OCI-LY7 (cell line): ENCODE results near the gene RPS16. TPM values are rescaled to one million over a fixed set of nuclear protein-coding genes. Genes with fewer than 3 reads are reported as not detected.

Experiments
- BruUV-seq: library from RNA; stranded (reverse); fragments of 400-500 nt; replicated peaks from 2 replicates; lab custom pipeline; 2021; lab: Mats Ljungman, UMichigan
- CTCF ChIA-PET: fragments of 300-600 bp; sonication (Branson Sonifier 250); formaldehyde crosslinking; loops from one replicate; lab custom pipeline; 2022; ENCODE audit warnings: antibody characterized with exemption; ENCODE audit not compliant: unreplicated experiment; lab: Charles Lee
- POLR2A ChIA-PET: fragments of 300-600 bp; sonication (Branson Sonifier 250); formaldehyde crosslinking; loops from one replicate; lab custom pipeline; 2022; ENCODE audit warnings: antibody characterized with exemption; lab: Charles Lee
- DNase-seq: peaks from one replicate; pipeline ENCODE4 v3.0.0-alpha.2; 2015; ENCODE audit warnings: low spot score
- H2AFZ ChIP-seq: fragments of 200-600 bp; sonication (generic), shearing (Covaris generic); 2 replicates; pipeline ENCODE4 v1.6.1; 2014; ENCODE audit warnings: mild to moderate bottlenecking, antibody characterized with exemption, low read length, moderate library complexity
- H3K27ac ChIP-seq: fragments of 200-600 bp; sonication (generic); 2 replicates; pipeline ENCODE4 v1.5.1; 2014; ENCODE audit warnings: mixed run types, low read depth, mild to moderate bottlenecking, moderate library complexity, low read length, inconsistent platforms; ENCODE audit not compliant: poor library complexity, severe bottlenecking
- H3K36me3 ChIP-seq: fragments of 200-600 bp; sonication (generic); 2 replicates; pipeline ENCODE4 v1.6.1; 2014; ENCODE audit warnings: mild to moderate bottlenecking, antibody characterized with exemption, low read length, moderate library complexity, mixed read lengths; ENCODE audit not compliant: insufficient read depth
- H3K4me1 ChIP-seq: fragments of 200-600 bp; sonication (generic); 2 replicates; pipeline ENCODE4 v1.5.1; 2014; ENCODE audit warnings: mild to moderate bottlenecking, low read length; ENCODE audit not compliant: insufficient read depth, poor library complexity, severe bottlenecking
- H3K4me2 ChIP-seq: fragments of 200-600 bp; sonication (generic); 2 replicates; pipeline ENCODE4 v1.6.1; 2014; ENCODE audit warnings: mild to moderate bottlenecking, low read length
- H3K4me3 ChIP-seq: fragments of 200-600 bp; sonication (generic); 2 replicates; pipeline ENCODE4 v1.5.1; 2014; ENCODE audit warnings: mild to moderate bottlenecking, low read depth, low read length; ENCODE audit not compliant: poor library complexity, severe bottlenecking
- H3K79me2 ChIP-seq: fragments of 200-600 bp; sonication (generic); 2 replicates; pipeline ENCODE4 v1.6.1; 2016; ENCODE audit warnings: low read depth, mild to moderate bottlenecking, low read length, moderate library complexity, mixed read lengths; ENCODE audit not compliant: insufficient read depth
- H3K9me2 ChIP-seq: fragments of 200-600 bp; sonication (generic); 2 replicates; pipeline ENCODE4 v1.6.1; 2016; ENCODE audit warnings: mild to moderate bottlenecking, low read length, mixed read lengths; ENCODE audit not compliant: insufficient read depth
- H3K9me3 ChIP-seq: fragments of 200-600 bp; sonication (generic); 2 replicates; pipeline ENCODE4 v1.6.1; 2014; ENCODE audit warnings: mild to moderate bottlenecking, mixed run types, low read length, mixed read lengths
- H4K20me1 ChIP-seq: fragments of 200-600 bp; sonication (generic); 2 replicates; pipeline ENCODE4 v1.6.1; 2014; ENCODE audit warnings: mild to moderate bottlenecking, antibody characterized with exemption, low read length, moderate library complexity, mixed read lengths; ENCODE audit not compliant: insufficient read depth
- CTCF ChIP-seq: fragments of 200-600 bp; sonication (generic); conservative IDR thresholded peaks from 2 replicates; pipeline ENCODE4 v1.5.1; 2014; ENCODE audit warnings: mild to moderate bottlenecking, antibody characterized with exemption, low read length, moderate library complexity, mixed read lengths
- EZH2phosphoT487 ChIP-seq: fragments of 200-600 bp; sonication (generic); IDR thresholded peaks from 2 replicates; pipeline ENCODE4 v1.6.1; 2018; ENCODE audit warnings: low read depth, borderline replicate concordance, mild to moderate bottlenecking, mixed run types, antibody characterized with exemption, low read length, moderate library complexity, mixed read lengths
- intact Hi-C: fragments of 100-400 bp; cut with micrococcal nuclease; formaldehyde crosslinking; loops from one replicate; pipeline ENCODE4 v1.10.0; 2022; ENCODE audit not compliant: unreplicated experiment
- total RNA-seq, 2 experiments: library from RNA; depleted of rRNA in 1 of 2; stranded (reverse); fragments of >200 nt in 1 of 2; shearing (Covaris generic) in 1 of 2; gene quantifications; 2 replicates each; pipeline ENCODE4 v1.2.3, GENCODE V29; 2014 to 2022

The RPS16 gene
- total RNA-seq, 2 experiments from 2014 or later = 634 to 3,661 TPM

DNA sequence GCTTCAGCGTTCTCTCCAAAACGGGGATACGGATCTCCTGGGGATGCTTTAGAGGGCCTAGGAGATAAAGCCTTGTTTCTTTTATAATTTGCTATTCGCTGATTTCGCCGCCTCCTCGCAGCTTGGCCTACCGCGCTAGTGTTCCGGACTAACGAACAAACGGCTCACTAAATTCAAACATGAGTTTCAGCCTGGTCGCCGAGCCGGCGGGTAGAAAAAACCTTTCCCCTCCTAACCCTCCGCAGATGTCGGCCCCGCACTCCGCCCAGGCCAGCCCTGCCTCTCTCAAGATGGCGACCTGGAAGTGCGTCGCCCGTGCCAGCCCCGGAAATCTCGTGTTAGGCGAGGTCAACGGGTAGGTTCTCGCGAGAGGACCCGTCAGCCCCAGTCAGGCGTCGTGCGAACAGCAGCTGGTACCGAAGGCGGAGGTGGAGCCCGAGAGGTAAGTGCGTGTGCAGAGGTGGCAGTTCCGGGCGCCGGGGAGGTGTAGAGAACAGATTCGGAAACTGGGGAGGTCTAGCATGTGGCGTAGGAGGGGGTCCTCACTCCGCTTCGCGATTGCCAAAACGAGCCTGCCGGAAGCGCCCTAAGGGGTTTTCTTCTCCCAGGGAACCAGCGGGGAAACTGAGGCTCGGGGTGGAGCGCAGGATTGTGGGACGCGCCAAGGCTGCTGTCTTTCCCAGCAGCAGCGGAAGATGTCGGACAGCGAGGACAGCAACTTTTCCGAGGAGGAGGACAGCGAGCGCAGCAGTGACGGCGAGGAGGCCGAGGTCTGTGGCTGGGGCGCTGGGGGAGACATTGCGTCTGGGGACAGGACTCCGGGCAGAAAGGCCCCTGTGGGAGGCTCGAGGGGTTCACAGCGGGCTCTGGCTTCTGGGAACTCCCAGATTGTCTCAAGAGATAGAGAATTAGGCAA, 9.7 kb upstream of the RPS16 start, which contains the start of gene SUPT5H:
Gene SUPT5H, plus strand, starts transcription at position 387 of the 916 bp plus-strand sequence. Its CDS starts 309 bp downstream, at position 696.
- ChIA-PET POLR2A (interaction anchor here (0.7 to 4.0 kb wide), 4 partner anchors 10 to 107 kb away, joined by 3 to 15 read pairs (median 4); partner anchors contain the start of genes MED29, PAF1 and RPS16), CTCF (no interaction called here)

GRCh38 chr19:39444598-39445195, 8.9 kb upstream of the RPS16 start:
- peak overlapping the region; percentile 86 for H3K27ac ChIP-seq
- 0 out of 2 replicates have a peak, but pooled peaks cover 7% of the 10 kb centered on the region for H4K20me1 ChIP-seq
- H3K4me2 ChIP-seq = peak overlapping the region; percentile 92
- intact Hi-C loops = loop anchor here (1.0 kb wide), 1 partner anchor 36 kb away; the partner anchor contains the start of gene TIMM50
- POLR2A ChIA-PET = interaction anchor here (0.6 to 4.0 kb wide), 5 partner anchors 9 to 1126 kb away, joined by 3 to 15 read pairs (median 4); partner anchors contain the start of genes MED29, PAF1 and RPS16
- H3K4me3 ChIP-seq = peak overlapping the region; percentile 92
- peak overlapping the region; percentile 23; the same call in 1 of the 2 replicates for H2AFZ ChIP-seq
- TF ChIP-seq CTCF = no peak
- no peak for TF ChIP-seq EZH2phosphoT487
- peaks cover 56% of the 10 kb centered on the region for H3K4me1 ChIP-seq
- BruUV-seq = TSS peak; percentile 100
- H3K36me3 ChIP-seq = peaks cover 26% of the 10 kb centered on the region
- H3K9me3 ChIP-seq = no peaks in the 10 kb centered on the region
- peaks cover 52% of the 10 kb centered on the region for H3K79me2 ChIP-seq
- CTCF ChIA-PET = no interaction called here
- no peaks in the 10 kb centered on the region for H3K9me2 ChIP-seq
- no peak for DNase-seq

More for the DNA sequence above, 9.7 kb upstream of the RPS16 start, which contains the start of gene SUPT5H:
- Histone ChIP-seq H3K4me1 (peaks cover 56% of the 10 kb centered on the region), H2AFZ (peak within 1 kb of the TSS; percentile 23; the same call in 1 of the 2 replicates), H3K4me3 (peak within 1 kb of the TSS; percentile 92), H3K9me3 (no peaks in the 10 kb centered on the region), H3K79me2 (peaks cover 60% of the 10 kb centered on the region), H3K9me2 (no peaks in the 10 kb centered on the region), H3K36me3 (peaks cover 33% of the 10 kb centered on the region), H4K20me1 (0 out of 2 replicates have a peak, but pooled peaks cover 7% of the 10 kb centered on the region), H3K4me2 (peak within 1 kb of the TSS; percentile 92), H3K27ac (peak within 1 kb of the TSS; percentile 86)
- DNase-seq = peak; percentile 100
- TF ChIP-seq EZH2phosphoT487 (no peak), CTCF (no peak)
- BruUV-seq = TSS peak; percentile 85
- intact Hi-C loops = loop anchor here (1.0 kb wide), 1 partner anchor 35 kb away; the partner anchor contains the start of gene TIMM50
